ENCODE results near the gene MEPCE.
"Not testable (repeated sequence)": the region's sequence is repeated elsewhere in the genome, so short reads cannot be mapped to it uniquely, and the experiment has no call there.

The MEPCE gene

DNA sequence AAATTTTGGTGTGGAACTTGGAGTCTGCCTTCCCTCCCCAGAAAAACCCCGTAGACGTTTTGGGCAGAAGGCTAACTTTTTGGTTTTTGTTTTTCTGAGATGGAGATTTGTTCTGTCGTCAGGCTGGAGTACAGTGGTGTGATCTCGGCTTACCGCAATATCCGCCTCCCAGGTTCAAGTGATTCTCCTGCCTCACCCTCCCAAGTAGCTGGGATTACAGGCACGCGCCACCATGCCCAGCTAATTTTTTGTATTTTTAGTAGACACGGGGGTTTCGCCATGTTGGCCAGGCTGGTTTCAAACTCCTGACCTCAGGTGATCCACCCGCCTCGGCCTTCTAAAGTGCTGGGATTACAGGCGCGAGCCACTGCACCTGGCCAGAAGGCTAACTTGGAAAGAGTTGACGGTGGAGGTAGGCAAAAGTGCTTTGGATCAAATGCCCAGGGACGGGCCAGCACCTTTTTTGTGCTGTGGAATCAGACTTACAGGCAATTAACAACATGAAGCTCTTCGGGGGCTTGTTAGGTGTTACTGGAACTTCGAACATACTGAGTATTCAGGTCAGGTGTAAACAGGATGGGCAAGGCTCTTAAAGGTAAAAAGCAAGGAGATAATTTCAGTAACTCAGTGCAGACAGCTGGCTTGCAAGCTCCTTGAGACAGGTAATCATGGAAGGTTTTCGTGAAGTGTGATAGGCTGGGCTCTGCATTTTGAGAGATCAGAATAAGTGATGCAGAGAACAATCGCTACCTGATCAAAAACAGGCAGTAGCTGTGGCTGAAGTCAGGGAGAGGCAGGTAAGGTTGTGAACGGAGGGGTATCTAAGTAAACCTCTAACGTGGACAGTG lies 4.9 kb downstream of the MEPCE start:
- no peak for DNase-seq

DNA sequence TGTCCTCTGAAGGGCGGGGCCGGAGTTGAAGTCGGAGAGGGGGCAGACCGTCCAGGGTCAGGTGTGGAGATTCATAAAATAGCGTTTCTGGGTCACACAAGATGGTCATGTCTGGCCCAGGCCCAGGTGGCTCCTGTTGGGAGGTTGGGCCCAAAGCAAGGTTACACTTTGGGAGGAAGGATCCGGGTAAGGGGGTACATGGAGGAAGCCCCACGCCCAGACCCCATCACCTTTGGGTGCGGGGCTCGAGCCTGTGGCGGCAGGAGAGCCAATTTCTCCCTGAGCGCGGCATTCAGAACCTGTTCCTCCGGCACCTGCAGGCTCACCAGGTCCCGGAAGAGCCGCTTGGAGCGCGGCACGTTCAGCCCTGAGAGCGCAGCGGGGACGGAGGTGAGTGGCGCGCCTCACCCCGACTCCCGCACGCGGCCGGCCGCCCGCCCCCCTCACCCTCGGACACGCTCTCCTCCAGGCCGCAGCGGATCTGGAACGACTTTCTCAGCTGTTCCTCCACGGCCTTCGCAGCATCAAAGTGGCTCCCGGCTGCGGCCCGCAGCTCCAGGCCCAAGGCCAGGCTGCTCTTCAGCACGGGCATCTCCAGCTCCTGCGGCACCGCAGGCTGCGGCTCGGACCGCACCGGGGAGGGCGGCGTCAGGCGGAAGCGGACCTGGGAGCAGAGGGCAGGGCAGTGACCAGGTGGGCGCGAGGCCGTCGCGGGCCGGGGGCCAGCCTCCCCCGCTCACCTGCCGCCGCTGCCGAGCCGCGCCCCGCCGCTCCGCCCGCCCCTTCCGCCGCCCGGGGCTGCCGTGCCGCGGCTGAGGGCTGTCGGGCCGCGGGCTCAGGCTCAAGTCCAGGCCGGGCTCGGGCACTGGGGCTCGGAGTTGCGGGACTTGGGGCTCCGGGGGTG lies 6.0 kb downstream of the MEPCE start:
- peak; percentile 55 for DNase-seq

DNA sequence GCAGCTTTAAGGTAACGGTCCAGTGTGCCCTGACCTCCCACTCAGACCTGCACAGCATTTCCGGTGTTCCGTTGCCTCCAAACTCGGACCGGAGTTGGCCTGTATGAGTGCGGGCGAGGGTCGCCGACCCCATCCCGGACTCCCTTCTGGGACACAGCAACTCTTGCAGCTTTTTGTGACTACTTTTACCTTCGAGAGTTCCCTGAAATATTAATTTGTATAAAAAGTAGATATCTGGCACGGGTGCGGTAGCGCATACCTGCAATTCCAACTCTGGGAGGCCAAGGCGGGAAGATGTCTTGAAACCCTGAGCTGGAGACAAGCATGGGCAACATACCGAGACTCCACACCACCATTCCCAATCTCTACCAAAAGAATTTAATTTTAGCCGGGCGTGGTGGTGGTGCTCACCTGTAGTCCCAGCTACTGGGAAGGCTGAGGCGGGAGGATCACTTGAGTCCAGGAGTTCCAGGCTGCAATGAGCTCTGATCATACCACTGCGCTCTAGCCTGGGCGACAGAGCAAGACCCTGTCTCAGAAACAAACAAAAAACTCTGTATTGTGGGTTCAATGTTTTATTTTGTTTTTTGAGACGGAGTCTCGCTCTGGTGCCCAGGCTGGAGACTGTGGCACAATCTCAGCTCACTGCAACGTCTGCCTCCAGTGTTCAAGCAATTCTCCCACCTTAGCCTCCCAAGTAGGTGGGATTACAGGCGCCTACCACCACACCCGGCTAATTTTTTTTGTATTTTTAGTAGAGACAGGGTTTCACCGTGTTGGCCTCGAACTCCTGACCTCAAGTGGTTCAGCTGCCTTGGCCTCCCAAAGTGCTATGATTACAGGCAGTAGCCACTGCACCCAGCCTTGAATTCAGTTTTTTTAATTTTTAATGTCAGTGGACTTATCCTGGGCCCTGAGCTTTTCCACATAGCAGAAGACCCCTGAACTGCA lies 7.8 kb downstream of the MEPCE start:
- no peak for DNase-seq

DNA sequence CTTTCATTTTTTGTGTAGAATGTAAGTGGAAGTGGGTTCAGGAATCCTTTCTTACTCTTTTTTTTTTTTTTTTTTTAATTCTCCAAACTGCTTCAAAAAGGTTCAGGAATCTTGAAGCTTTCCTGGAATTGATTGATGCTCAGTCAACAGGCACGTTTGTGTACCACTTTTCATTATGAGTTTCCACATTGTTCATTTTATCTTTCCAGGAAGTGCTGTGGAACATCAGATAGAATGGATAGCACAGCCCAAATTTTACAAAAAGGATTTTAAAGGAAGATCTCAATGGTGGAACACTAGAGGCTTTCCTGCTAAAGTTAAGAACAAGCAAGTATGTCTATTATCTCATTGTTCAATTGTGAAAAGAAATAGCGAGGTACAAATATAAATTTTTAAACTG lies 8.5 kb downstream of the MEPCE start:
- no peak for DNase-seq

GRCh38 chr7:100438731-100439130 lies 9.1 kb downstream of the MEPCE start:
- DNase-seq = not testable (repeated sequence)

GRCh38 chr7:100439244-100439643 lies 9.6 kb downstream of the MEPCE start:
- not testable (repeated sequence) for DNase-seq

GRCh38 chr7:100441641-100442535 lies 12.3 kb downstream of the MEPCE start:
- no peak for DNase-seq

DNA sequence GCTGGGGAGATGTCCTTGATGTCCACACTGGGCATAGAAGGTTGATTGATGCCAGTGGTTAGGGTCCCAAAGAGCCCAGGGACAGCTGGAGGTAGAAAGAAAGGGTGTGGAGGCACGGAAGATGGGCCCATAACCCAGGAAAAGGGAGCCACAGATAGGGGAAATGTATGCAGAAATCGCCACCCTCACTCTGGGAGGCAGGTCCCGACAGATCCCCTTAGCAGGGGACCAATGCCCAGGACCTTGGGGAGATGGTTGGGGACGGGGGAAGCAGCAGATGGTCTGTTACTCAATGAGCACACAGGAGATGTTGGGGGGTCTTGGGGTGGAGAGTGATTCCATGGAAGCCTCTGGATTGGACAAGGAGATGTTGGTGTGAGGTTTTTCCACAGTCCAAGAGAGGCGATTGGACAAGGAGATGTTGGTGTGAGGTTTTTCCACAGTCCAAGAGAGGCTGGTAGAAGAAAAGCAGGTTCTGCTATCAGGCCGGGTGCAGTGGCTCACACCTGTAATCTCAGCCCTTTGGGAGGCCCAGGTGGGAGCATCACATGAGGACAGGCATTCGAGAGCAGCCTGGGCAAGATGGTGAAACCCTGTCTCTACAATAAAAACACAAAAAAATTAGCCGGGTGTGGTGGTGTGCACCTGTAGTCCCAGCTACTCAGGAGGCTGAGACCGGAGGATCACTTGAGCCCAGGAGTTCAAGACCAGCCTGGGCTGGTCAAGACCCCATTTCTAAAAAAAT lies 13.6 kb downstream of the MEPCE start:
- no peak for DNase-seq

- DNase-seq = no peak
Measured at GRCh38 chr7:100444311-100445278, 15.0 kb downstream of the MEPCE start.

DNA sequence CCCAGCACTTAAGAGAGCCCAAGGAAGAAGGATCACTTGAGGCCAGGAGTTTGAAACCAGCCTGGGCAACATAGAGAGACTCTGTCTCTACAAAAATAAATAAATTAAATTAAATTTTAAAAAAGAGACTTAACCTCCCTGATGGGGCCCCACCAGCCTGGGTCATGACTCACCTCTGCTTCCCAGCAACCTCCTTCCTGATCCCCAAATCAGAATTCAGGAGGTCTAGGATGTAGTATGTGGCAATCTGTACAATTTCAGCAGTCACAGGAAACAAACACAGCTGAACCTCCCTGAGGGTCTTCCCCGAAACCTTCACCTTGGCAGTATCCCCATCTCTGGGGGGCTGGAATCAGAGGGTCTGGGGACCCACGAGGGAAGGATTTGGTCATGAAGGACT lies 16.4 kb downstream of the MEPCE start:
- DNase-seq = no peak

- DNase-seq = not testable (repeated sequence)
Measured at GRCh38 chr7:100447363-100447762, 17.7 kb downstream of the MEPCE start.

DNA sequence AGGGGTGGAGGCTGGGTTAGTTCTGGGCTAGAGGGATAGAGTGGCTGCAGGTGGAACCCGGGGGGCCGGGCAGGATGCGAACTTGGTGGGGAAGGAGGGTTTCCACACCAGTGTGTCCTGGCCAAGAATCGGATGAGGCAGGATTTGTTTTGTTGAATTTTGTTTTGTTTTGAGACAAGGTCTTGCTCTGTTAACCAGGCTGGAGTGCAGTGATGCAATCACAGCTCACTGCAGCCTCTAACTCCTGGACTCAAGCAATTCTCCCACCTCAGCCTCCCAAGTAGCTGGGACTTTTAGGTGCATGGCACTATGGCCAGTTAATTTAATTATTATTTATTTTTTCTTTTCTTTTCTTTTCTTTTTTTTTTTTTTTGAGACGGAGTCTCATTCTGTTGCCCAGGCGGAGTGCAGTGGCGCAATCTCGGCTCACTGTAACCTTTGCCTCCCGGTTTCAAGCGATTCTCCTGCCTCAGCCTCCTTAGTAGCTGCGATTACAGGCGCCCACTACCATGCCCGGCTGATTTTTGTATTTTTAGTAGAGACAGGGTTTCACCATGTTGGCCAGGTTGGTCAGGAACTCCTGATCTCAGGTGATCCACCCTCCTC lies 19.7 kb downstream of the MEPCE start:
- no peak for DNase-seq

DNA sequence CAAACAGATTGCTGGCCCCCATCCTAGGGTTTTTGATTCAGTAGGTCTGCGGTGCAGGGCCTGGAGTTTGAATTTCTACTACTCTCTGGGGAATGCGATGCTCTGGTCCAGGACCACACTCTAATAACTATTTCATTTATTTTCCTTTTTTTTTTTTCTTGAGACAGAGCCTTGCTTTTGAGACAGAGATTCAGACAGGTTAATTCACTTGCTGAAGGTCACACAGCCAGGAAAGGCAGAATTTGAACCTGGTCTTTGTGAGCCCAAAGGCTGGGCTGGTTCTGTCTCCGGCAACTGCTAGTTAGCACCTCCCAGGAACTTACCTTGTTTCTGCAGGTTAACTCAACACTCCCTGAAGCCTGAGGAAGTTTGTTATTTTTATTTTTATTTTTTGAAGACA lies 22.9 kb downstream of the MEPCE start:
- no peak for DNase-seq

GRCh38 chr7:100453854-100454253 lies 24.2 kb downstream of the MEPCE start:
- DNase-seq = not testable (repeated sequence)

DNA sequence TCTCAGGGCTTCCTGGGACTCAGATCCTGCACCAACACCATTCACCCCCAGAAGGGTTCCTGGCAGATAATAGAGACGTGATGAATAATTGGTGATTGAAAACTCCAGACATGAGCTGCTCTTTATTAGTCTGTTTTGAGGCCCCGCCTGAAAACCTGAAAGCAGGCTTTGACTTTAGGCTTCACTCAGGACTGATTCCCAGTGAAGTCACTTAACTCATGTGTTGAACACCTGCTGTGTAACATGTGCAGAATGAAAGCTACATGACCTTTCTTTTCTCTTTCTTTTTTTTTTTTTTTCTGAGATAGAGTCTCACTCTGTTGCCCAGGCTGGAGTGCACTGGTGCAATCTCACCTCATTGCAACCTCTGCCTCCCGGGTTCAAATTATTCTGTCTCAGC lies 25.6 kb downstream of the MEPCE start:
- no peak for DNase-seq

DNA sequence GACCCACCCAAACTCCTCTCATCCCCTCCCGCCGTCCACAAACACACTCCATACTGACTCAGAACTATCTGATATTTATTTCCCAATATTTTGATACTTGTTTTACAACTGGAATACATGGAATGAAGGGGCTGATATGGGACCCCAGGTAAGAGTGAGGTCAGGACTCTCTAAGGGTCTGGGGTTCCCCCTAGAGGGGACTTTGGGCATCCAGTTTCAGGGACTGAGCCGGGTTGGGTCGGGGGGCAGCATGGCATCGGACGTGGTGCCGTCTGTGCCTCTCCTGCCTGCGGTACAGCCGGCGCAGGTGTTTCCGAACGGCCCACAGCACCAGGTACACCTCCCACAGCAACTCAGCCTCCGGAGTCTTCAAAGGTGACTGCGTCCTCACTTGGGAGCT lies 26.9 kb downstream of the MEPCE start:
- no peak for DNase-seq

DNA sequence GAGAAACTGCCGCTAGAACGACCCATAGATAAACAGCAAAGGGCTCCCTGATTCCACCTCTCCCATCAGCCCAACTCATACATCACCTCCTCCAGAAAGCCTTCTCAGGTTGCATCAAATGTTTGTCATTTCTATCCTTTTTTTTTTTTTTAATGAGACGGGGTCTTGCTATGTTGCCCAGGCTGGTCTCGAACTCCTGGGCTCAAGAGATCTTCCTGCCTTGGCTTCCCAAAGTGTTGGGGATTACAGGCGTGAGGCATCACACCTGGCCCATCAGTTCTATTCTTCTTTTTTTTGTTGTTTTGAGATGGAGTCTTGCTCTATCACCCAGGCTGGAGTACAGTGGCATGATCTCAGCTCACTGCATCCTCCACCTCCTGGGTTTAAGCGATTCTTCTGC lies 27.4 kb downstream of the MEPCE start:
- DNase-seq = no peak

DNA sequence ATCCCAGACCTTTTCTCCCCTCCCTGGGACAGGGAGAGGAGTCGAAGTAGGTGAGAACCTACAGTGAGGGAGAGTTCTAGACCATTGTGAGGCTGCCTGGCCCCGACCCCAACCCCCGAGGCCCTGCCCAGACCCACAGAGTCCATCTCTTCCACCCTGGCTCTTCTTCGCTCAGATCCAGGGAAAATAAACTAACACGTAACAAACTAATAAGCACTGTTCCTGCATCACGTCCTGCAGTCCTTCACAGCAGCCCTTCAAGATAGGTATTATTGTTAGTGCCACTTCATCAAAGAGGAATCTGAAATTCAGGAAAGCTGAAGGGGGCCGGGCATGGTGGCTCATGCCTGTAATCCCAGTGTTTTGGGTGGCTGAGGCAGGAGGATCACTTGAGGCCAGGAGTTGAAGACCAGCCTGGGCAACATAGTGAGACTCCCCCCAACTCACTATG lies 34.6 kb downstream of the MEPCE start, which contains the start of gene SPACDR:
TSS of gene SPACDR (minus strand) at position 51 of the 451 bp plus-strand sequence. CDS start 235 bp downstream, outside the sequence.
- DNase-seq = no peak

- no peak for DNase-seq
Measured at GRCh38 chr7:100464791-100465190, 35.2 kb downstream of the MEPCE start.

Data from activated naive CD4-positive, alpha-beta T cell treated with Interleukin-2 at 50 U/mL for 16 hours (primary cell).